ENCODE measurements around the gene CHFR.
A peak's percentile ranks its signal among the peaks of the same experiment; 100 is the strongest.
"Not testable (repeated sequence)": the region's sequence is repeated elsewhere in the genome, so short reads cannot be mapped to it uniquely, and the experiment has no call there.

The CHFR gene

GRCh38 chr12:132881818-132882217 is 5.6 kb downstream of the CHFR start:
- Histone ChIP-seq H3K4me2 (no peak overlapping the region), H3K27ac (no peak overlapping the region), H4K20me1 (no peaks in the 10 kb centered on the region), H3K4me3 (no peak overlapping the region), H3K4me1 (peaks cover 9% of the 10 kb centered on the region; the same call in 1 of the 2 replicates), H3K9ac (no peak overlapping the region), H3K36me3 (peaks cover 88% of the 10 kb centered on the region), H3K27me3 (no peaks in the 10 kb centered on the region), H3K9me3 (peaks cover 60% of the 10 kb centered on the region)
- no peak for TF ChIP-seq Cebpa-rat (IDR thresholded peaks at IDR 0.05)

- H3K4me2 ChIP-seq, H3K27me3 ChIP-seq, H3K9me3 ChIP-seq, H3K4me1 ChIP-seq, H3K9ac ChIP-seq, H3K4me3 ChIP-seq, H3K27ac ChIP-seq: not testable (repeated sequence)
- peaks cover 96% of the 10 kb centered on the region for H3K36me3 ChIP-seq
- peaks cover 21% of the 10 kb centered on the region for H4K20me1 ChIP-seq
These were observed 12.8 kb downstream of the CHFR start for GRCh38 chr12:132874620-132875019.

- Histone ChIP-seq H3K4me2 (no peak overlapping the region), H3K27me3 (no peaks in the 10 kb centered on the region), H3K4me1 (peaks cover 6% of the 10 kb centered on the region; the same call in 1 of the 2 replicates), H3K9ac (no peak overlapping the region), H3K4me3 (no peak overlapping the region), H4K20me1 (peaks cover 21% of the 10 kb centered on the region), H3K27ac (no peak overlapping the region), H3K36me3 (peaks cover 96% of the 10 kb centered on the region), H3K9me3 (no peaks in the 10 kb centered on the region; the same call in 1 of the 2 replicates)
- no peak for TF ChIP-seq Cebpa-rat (IDR thresholded peaks at IDR 0.05)
These were observed 13.2 kb downstream of the CHFR start for GRCh38 chr12:132874175-132874574.

GRCh38 chr12:132873724-132874123 is 13.7 kb downstream of the CHFR start:
- H3K9me3 ChIP-seq = no peaks in the 10 kb centered on the region
- no peak overlapping the region for H3K9ac ChIP-seq
- H3K27ac ChIP-seq = no peak overlapping the region
- H3K27me3 ChIP-seq = no peaks in the 10 kb centered on the region
- peaks cover 7% of the 10 kb centered on the region; the same call in 1 of the 2 replicates for H3K4me1 ChIP-seq
- no peak for TF ChIP-seq Cebpa-rat (IDR thresholded peaks at IDR 0.05)
- peaks cover 92% of the 10 kb centered on the region for H3K36me3 ChIP-seq
- no peak overlapping the region for H3K4me2 ChIP-seq
- H4K20me1 ChIP-seq = peaks cover 21% of the 10 kb centered on the region
- no peak overlapping the region for H3K4me3 ChIP-seq

GRCh38 chr12:132872975-132873421 is 14.4 kb downstream of the CHFR start:
- peaks cover 87% of the 10 kb centered on the region for H3K36me3 ChIP-seq
- no peak for TF ChIP-seq Cebpa-rat (IDR thresholded peaks at IDR 0.05)
- H4K20me1 ChIP-seq = peaks cover 21% of the 10 kb centered on the region
- H3K4me1 ChIP-seq = peaks cover 12% of the 10 kb centered on the region
- H3K4me2 ChIP-seq = no peak overlapping the region
- no peaks in the 10 kb centered on the region for H3K9me3 ChIP-seq
- no peak overlapping the region for H3K9ac ChIP-seq
- no peak overlapping the region for H3K4me3 ChIP-seq
- no peaks in the 10 kb centered on the region for H3K27me3 ChIP-seq
- H3K27ac ChIP-seq = no peak overlapping the region

GRCh38 chr12:132872073-132872855 is 15.1 kb downstream of the CHFR start:
- no peak for TF ChIP-seq Cebpa-rat (IDR thresholded peaks at IDR 0.05)
- no peaks in the 10 kb centered on the region for H3K27me3 ChIP-seq
- peaks cover 79% of the 10 kb centered on the region for H3K36me3 ChIP-seq
- no peak overlapping the region for H3K9ac ChIP-seq
- H4K20me1 ChIP-seq = peaks cover 21% of the 10 kb centered on the region
- no peaks in the 10 kb centered on the region for H3K9me3 ChIP-seq
- H3K27ac ChIP-seq = no peak overlapping the region
- no peak overlapping the region for H3K4me3 ChIP-seq
- peaks cover 20% of the 10 kb centered on the region for H3K4me1 ChIP-seq
- H3K4me2 ChIP-seq = no peak overlapping the region

GRCh38 chr12:132869551-132869950 is 17.9 kb downstream of the CHFR start:
- H3K4me2 ChIP-seq = no peak overlapping the region
- H3K9ac ChIP-seq = no peak overlapping the region
- no peaks in the 10 kb centered on the region for H3K9me3 ChIP-seq
- H3K27me3 ChIP-seq = no peaks in the 10 kb centered on the region
- H3K4me3 ChIP-seq = no peak overlapping the region
- H3K27ac ChIP-seq = no peak overlapping the region
- no peak for TF ChIP-seq Cebpa-rat (IDR thresholded peaks at IDR 0.05)
- H4K20me1 ChIP-seq = peaks cover 11% of the 10 kb centered on the region
- peaks cover 47% of the 10 kb centered on the region for H3K4me1 ChIP-seq
- H3K36me3 ChIP-seq = peaks cover 65% of the 10 kb centered on the region

GRCh38 chr12:132866251-132866828 is 21.1 kb downstream of the CHFR start:
- H3K4me1 ChIP-seq = peaks cover 56% of the 10 kb centered on the region
- peaks cover 52% of the 10 kb centered on the region for H3K36me3 ChIP-seq
- no peak overlapping the region for H3K9ac ChIP-seq
- peak; percentile 45; the same call in 1 of the 2 replicates for TF ChIP-seq Cebpa-rat (IDR thresholded peaks at IDR 0.05)
- no peaks in the 10 kb centered on the region for H3K9me3 ChIP-seq
- H3K4me3 ChIP-seq = no peak overlapping the region
- peak overlapping the region; percentile 78 for H3K27ac ChIP-seq
- no peaks in the 10 kb centered on the region for H4K20me1 ChIP-seq
- H3K27me3 ChIP-seq = no peaks in the 10 kb centered on the region
- peak overlapping the region; percentile 78 for H3K4me2 ChIP-seq

- no peak overlapping the region for H3K4me3 ChIP-seq
- peak overlapping the region; percentile 26; the same call in 1 of the 2 replicates for H3K27ac ChIP-seq
- H3K4me2 ChIP-seq = no peak overlapping the region
- TF ChIP-seq Cebpa-rat (IDR thresholded peaks at IDR 0.05) = no peak
- H3K9me3 ChIP-seq = no peaks in the 10 kb centered on the region
- H3K4me1 ChIP-seq = peaks cover 43% of the 10 kb centered on the region
- no peaks in the 10 kb centered on the region for H3K27me3 ChIP-seq
- peaks cover 76% of the 10 kb centered on the region for H3K36me3 ChIP-seq
- no peak overlapping the region for H3K9ac ChIP-seq
- H4K20me1 ChIP-seq = no peaks in the 10 kb centered on the region
These were observed 25.8 kb downstream of the CHFR start for GRCh38 chr12:132861558-132861957.

GRCh38 chr12:132858718-132859266 is 28.6 kb downstream of the CHFR start:
- no peak for TF ChIP-seq Cebpa-rat (IDR thresholded peaks at IDR 0.05)
- peaks cover 29% of the 10 kb centered on the region for H3K4me1 ChIP-seq
- H3K27me3 ChIP-seq = no peaks in the 10 kb centered on the region
- H3K4me2 ChIP-seq = no peak overlapping the region
- H3K4me3 ChIP-seq = no peak overlapping the region
- no peaks in the 10 kb centered on the region for H3K9me3 ChIP-seq
- H4K20me1 ChIP-seq = no peaks in the 10 kb centered on the region
- no peak overlapping the region for H3K9ac ChIP-seq
- H3K36me3 ChIP-seq = peaks cover 93% of the 10 kb centered on the region
- H3K27ac ChIP-seq = no peak overlapping the region

GRCh38 chr12:132857019-132857418 is 30.4 kb downstream of the CHFR start:
- H3K4me2 ChIP-seq, H3K4me3 ChIP-seq, H3K9me3 ChIP-seq, H3K9ac ChIP-seq, H3K27ac ChIP-seq, H4K20me1 ChIP-seq, H3K27me3 ChIP-seq: not testable (repeated sequence)
- peaks cover 99% of the 10 kb centered on the region for H3K36me3 ChIP-seq
- H3K4me1 ChIP-seq = peaks cover 41% of the 10 kb centered on the region

Measured in BLaER1 (cell line).